Activated CD8-positive, alpha-beta memory T cell treated with anti-CD3 and anti-CD28 coated beads, Interleukin-2, amount 50 U/mL, for 4 hours (primary cell): ENCODE measurements around the gene LRRC8B.

Experiments used
- DNase-seq: peaks from one replicate; pipeline ENCODE4 v3.0.0-alpha.2; 2020

LRRC8B gene

GRCh38 chr1:89548122-89548857 lies 23.7 kb downstream of the LRRC8B start:
- no peak for DNase-seq

- no peak for DNase-seq
These were observed 26.4 kb downstream of the LRRC8B start for GRCh38 chr1:89550995-89551394.

DNA sequence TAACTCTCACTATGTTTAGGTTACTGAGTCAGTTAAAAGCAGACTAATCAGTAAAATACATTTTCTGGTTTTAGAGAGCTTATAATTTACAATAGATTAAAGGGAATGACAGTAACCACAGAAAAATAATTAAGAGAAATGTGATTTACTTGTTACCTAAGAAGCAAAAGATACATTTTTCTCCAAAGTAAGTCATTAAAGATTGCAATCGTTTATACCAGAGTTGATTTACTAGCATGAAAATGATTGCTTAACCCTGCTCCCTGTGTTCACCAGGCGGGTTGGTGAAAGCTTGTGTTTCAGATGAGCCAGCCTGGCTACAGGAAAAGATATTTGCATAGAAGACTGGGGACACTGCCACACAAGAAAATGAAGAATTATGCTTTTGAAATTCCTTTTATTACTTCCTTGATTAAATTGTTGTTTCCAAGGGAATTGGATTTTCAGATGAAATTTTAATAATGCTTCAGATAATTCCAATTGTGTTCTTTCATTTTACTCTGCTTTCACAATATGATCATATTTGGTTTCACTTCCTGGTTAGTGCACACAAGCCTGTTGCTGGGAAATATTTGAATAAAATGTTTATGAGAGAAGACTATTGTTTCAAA lies 27.9 kb downstream of the LRRC8B start:
- DNase-seq = no peak

GRCh38 chr1:89553157-89553556 lies 28.5 kb downstream of the LRRC8B start:
- DNase-seq = no peak

GRCh38 chr1:89555550-89555949 lies 30.9 kb downstream of the LRRC8B start:
- DNase-seq = no peak

DNA sequence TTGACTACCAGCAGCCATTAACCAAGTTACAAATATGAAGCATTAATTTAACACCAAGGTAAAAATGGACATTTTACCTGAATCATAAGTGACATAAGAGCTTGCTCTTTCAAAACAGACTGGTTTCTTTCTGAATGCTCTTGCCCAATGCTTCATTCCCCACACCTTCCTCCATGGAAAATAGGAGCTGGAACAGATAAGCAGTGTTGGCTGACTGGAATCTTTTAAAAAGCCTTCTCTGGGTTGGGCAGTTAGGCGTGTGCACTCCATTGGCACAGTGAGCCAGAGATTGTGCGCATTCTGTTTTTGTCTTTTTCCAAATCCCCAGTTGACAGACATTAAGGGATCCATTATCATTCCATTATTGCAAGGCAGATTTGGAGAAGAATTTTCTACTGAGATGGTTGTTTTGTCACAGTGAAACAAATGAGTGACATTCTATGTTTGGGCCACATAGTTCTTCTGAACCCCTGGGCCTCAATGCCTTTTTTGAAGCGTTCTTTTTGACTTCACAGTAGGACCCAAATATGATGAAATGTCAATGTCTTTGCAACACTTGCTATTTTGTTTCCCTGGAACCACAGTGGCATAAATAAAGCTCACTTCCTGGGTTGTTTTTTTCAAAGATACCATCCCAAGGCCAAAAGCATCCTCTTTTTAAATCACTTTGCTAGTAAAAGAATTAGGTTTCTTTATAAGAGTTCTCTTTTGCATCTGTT lies 32.3 kb downstream of the LRRC8B start:
- no peak for DNase-seq

GRCh38 chr1:89557445-89557825 lies 32.8 kb downstream of the LRRC8B start:
- no peak for DNase-seq

DNA sequence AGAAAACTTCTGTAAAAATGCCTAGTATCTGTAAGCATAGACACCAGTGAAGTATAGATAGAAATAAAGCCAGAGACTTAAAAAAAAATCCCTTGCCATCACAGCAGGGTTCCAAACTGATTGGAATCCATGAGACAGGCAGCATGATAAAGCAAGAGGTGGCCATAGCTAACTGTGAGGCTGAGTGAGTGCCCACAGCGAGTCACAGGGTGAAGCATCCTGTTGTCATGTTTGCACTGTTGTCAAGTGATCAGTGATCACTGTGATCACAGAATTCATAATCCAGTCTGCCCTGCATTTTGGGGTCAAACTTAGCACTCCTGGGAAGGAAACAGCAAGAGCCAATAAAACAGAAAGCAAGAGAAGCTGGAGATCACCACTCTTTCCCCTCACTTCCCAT lies 33.3 kb downstream of the LRRC8B start:
- DNase-seq = peak; percentile 23

GRCh38 chr1:89563957-89564604 lies 39.5 kb downstream of the LRRC8B start:
- no peak for DNase-seq

- DNase-seq = no peak
These were observed 40.9 kb downstream of the LRRC8B start for GRCh38 chr1:89565521-89565920.

DNA sequence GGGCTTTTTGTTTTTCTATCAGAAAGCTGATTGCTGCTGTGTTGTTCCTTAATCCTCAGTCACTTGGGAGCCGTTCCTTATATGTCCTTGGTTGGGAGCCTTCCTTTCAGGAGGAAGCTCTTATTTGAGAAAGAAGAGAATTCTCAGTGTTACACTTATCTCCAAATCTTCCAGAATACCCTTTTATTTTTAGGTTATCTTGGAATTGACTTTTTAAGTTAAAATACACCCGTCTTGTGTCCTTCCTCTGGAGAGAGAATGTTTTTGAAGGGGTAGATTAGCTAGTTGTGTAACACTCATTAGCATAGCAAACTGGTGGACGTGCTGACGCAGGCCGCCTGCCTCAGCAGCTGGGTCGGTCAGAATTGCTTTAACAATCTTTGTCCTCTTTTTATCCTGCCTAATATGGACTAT lies 42.1 kb downstream of the LRRC8B start:
- DNase-seq = no peak

- DNase-seq = no peak
These were observed 43.2 kb downstream of the LRRC8B start for GRCh38 chr1:89567797-89568196.

DNA sequence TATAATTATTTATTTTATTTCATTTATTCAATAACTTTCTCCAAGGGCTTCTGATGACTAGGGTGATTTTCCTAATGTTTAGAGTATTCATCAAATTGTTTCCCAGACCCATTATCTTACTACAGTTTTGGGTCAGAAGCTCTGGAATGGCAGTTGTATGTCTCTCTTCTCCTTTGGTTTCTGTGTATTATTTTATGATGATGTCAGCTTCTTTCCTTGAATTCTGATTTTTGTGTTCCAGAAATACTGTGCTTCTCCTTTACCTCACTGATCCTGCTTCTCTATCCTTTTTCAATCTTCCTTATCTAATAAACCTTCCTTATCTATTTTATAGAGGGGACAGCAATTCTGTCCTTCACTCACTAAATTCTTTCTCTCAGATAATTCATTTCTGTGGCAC lies 48.8 kb downstream of the LRRC8B start:
- no peak for DNase-seq

DNA sequence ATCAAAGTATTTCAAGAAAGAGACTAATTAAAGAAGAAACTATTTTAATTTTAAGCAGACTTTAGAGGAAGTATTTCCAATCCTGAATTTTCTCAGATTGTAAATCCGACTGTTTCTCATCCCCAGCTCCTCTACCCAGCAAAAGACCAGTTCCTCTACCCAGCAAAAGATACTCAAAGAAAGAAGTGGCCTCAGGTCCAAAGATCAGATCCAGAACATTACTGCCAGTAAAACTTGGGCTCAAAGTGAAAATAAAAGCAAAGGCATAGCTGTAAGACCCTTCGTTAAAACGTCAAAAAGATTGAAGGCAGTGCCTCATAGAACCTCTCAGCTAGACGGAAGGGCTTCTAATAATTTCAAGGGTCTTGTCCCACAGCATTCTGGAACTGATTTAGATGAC lies 50.0 kb downstream of the LRRC8B start:
- DNase-seq = no peak

DNA sequence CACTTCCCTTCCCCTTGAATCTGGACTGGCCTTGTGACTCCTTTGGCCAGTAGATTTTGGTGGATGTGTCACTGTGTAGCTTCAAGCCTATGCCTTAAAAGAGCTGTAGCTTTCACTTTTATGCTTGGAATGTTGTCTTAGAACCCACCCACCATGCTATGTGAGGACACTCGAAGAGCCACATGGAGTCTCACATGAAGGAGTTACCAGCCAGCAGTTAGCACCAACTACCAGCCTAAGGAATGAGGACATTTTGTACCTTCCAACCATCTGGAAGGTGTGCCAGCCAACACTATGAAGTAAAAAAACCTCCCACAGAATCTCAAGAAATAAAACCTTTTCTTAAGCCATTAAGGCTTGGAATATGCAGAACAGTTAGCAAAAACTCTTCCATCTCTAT lies 50.6 kb downstream of the LRRC8B start:
- no peak for DNase-seq

DNA sequence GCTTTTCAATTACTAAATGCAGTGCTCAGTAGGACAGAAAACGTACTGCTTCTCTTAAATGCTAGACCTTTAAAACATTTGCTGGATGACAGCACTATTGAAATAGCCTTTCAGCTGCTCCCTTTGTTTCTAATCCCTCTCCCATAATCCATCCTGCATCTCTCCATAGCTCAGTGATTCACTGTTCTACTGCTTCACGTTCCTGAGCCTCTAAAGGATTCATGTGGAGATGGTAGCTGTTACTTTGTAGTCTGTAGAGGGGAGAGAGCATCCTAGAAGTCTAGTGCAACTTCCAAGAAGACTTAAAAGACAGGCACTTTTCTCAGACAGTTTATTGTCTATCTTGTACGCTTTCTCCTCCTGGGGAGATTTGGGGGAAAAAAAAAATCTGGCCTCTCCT lies 51.4 kb downstream of the LRRC8B start:
- DNase-seq = no peak

DNA sequence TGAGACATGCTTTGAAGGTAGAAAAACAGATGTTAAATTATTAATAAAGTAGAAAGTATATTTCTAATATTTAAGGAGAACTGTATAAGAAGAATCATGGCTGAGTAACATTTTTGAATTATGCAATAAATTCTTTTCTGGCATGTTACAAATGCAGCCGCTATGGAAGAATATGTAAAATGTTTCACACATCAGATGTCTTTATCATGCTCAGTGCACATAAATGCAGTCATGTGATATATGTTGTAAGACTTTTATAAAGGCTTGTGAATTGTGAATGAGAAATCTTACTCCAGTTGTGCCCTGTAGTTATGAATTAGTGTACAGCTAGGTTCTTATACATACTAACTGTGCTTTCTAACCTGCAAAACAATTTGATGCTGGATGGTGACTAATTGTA lies 53.5 kb downstream of the LRRC8B start:
- no peak for DNase-seq

- no peak for DNase-seq
These were observed 54.5 kb downstream of the LRRC8B start for GRCh38 chr1:89578946-89579684.

DNA sequence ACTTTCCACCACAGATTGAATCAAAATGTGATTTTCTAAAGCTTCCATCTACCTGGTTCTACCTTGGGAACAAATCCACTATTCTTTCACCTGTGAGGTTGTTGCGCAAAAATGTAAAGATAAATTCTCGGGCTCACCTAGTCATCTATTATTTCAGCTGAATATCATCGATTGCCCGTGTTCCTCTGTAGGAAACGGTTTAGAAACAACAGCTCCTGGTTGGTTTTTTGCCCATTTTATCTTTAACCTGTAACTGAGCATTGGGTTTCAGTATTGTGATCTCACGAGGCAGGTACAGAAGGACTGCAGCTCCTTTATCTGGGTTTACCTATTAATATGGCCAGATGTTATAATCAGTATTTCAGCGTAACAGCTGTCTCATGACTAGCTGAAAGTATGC lies 55.4 kb downstream of the LRRC8B start:
- no peak for DNase-seq

DNA sequence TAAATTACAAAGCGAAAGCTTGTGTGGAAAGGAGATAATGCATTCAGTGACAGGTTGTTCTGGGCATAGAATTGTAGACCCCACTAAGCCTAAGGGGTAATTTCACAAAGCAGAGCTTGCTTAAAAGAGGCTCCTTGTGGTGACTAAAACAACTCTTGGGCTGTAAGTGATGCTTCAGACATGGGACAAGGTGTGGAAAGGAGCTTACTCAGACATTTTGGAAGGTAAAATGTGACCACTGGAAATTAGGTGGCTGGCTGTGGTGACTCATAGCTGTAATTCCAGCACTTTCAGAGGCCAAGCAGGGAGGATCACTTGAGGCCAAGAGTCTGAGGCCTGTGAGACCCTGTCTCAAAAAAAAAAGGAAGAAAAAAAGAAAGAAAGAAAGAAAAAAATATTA lies 57.2 kb downstream of the LRRC8B start:
- no peak for DNase-seq

GRCh38 chr1:89582571-89582970 lies 57.9 kb downstream of the LRRC8B start:
- no peak for DNase-seq

DNA sequence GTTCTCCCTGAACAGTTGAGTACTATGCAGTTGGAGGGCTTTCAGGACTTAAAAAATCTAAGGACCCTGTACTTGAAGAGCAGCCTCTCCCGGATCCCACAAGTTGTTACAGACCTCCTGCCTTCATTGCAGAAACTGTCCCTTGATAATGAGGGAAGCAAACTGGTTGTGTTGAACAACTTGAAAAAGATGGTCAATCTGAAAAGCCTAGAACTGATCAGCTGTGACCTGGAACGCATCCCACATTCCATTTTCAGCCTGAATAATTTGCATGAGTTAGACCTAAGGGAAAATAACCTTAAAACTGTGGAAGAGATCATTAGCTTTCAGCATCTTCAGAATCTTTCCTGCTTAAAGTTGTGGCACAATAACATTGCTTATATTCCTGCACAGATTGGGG lies 59.6 kb downstream of the LRRC8B start:
- no peak for DNase-seq

DNA sequence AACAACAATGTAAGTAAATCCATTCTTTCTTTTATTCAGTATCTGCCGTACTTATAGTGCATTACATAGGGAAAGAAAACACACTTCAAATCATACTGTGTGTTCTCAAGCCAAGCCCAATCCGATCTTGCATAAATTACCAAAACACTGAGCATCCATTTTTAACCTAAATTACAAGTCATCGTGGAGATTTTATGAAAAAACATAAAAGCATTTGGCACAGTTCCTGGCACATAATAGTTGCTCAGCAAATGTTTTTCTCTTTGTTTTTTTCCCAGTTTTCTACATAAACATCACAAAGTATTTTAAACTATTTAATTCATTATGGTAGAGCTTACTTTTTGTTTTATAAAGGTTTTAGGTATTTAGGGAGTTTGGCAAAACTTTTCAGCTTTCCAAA lies 60.2 kb downstream of the LRRC8B start:
- no peak for DNase-seq
